Central memory CD8-positive, alpha-beta T cell (primary cell): ENCODE data around the gene SETSIP.
A peak's percentile ranks its signal among the peaks of the same experiment; 100 is the strongest.
"Not testable (repeated sequence)": the region's sequence is repeated elsewhere in the genome, so short reads cannot be mapped to it uniquely, and the experiment has no call there.

Experiments
- ATAC-seq: fragments of 150-1000 bp; cut with Tn5 transposase; replicated peaks from 2 replicates; pipeline ENCODE4 v1.10.0; 2022; ENCODE audit warnings: mild to moderate bottlenecking, moderate FRiP score, moderate number of reproducible peaks; ENCODE audit not compliant: poor library complexity, severe bottlenecking; ENCODE audit errors: extremely low read depth
- DNase-seq, 2 donors: peaks; one replicate each; pipeline ENCODE4 v3.0.0; 2021; ENCODE audit warnings: low spot score in 2 of 2
- H3K27ac Mint-ChIP-seq: one replicate; pipeline ENCODE4 v1.8.0; 2022; ENCODE audit warnings: low read depth, mild to moderate bottlenecking, moderate library complexity, mixed read lengths
- H3K27me3 Mint-ChIP-seq: one replicate; pipeline ENCODE4 v1.8.0; 2022; ENCODE audit warnings: mixed read lengths
- H3K36me3 Mint-ChIP-seq: one replicate; pipeline ENCODE4 v1.8.0; 2022; ENCODE audit warnings: mild to moderate bottlenecking, moderate library complexity, mixed read lengths; ENCODE audit not compliant: insufficient read depth
- H3K4me1 Mint-ChIP-seq: one replicate; pipeline ENCODE4 v1.8.0; 2022; ENCODE audit warnings: mixed read lengths
- H3K4me3 Mint-ChIP-seq: one replicate; pipeline ENCODE4 v1.8.0; 2022; ENCODE audit warnings: mild to moderate bottlenecking, moderate library complexity, mixed read lengths
- H3K9me3 Mint-ChIP-seq: one replicate; pipeline ENCODE4 v1.8.0; 2022; ENCODE audit warnings: mixed read lengths

The SETSIP gene

GRCh38 chr1:92038695-92039346, 36.4 kb downstream of the SETSIP start:
- Mint-ChIP-seq H3K27me3 (no peaks in the 10 kb centered on the region), H3K27ac (no peak overlapping the region), H3K9me3 (no peaks in the 10 kb centered on the region), H3K4me1 (no peaks in the 10 kb centered on the region), H3K4me3 (no peak overlapping the region), H3K36me3 (no peaks in the 10 kb centered on the region)
- DNase-seq: no peak
- ATAC-seq: no peak

- no peaks in the 10 kb centered on the region for H3K4me1 Mint-ChIP-seq
- H3K4me3 Mint-ChIP-seq: no peak overlapping the region
- H3K36me3 Mint-ChIP-seq: no peaks in the 10 kb centered on the region
- ATAC-seq (no peak), DNase-seq (no peak)
- no peaks in the 10 kb centered on the region for H3K27me3 Mint-ChIP-seq
- H3K9me3 Mint-ChIP-seq: no peaks in the 10 kb centered on the region
- no peak overlapping the region for H3K27ac Mint-ChIP-seq
Measured at GRCh38 chr1:92037400-92037799, 37.8 kb downstream of the SETSIP start.

GRCh38 chr1:92031281-92032110, 43.7 kb downstream of the SETSIP start:
- DNase-seq: no peak
- ATAC-seq: no peak
- Mint-ChIP-seq H3K4me1 (peaks cover 22% of the 10 kb centered on the region), H3K36me3 (peaks cover 4% of the 10 kb centered on the region), H3K27ac (no peak overlapping the region), H3K9me3 (no peaks in the 10 kb centered on the region), H3K4me3 (no peak overlapping the region), H3K27me3 (peaks cover 10% of the 10 kb centered on the region)

- Mint-ChIP-seq H3K4me3 (peak overlapping the region; percentile 78), H3K27ac (peak overlapping the region; percentile 52), H3K4me1 (peaks cover 22% of the 10 kb centered on the region), H3K9me3 (no peaks in the 10 kb centered on the region), H3K36me3 (peaks cover 4% of the 10 kb centered on the region), H3K27me3 (peaks cover 10% of the 10 kb centered on the region)
- DNase-seq (no peak), ATAC-seq (no peak)
Measured at GRCh38 chr1:92030656-92031107, 44.5 kb downstream of the SETSIP start.

- DNase-seq (no peak), ATAC-seq (no peak)
- H3K4me3 Mint-ChIP-seq: peak overlapping the region; percentile 78
- H3K36me3 Mint-ChIP-seq: peaks cover 4% of the 10 kb centered on the region
- H3K27ac Mint-ChIP-seq: no peak overlapping the region
- peaks cover 22% of the 10 kb centered on the region for H3K4me1 Mint-ChIP-seq
- H3K27me3 Mint-ChIP-seq: peaks cover 10% of the 10 kb centered on the region
- H3K9me3 Mint-ChIP-seq: no peaks in the 10 kb centered on the region
Measured at GRCh38 chr1:92029241-92029922, 45.8 kb downstream of the SETSIP start.

GRCh38 chr1:92026806-92027205, 48.4 kb downstream of the SETSIP start:
- no peak for ATAC-seq
- no peaks in the 10 kb centered on the region for H3K9me3 Mint-ChIP-seq
- H3K27me3 Mint-ChIP-seq: peaks cover 10% of the 10 kb centered on the region

GRCh38 chr1:92026042-92026441, 49.2 kb downstream of the SETSIP start:
- DNase-seq, H3K4me3 Mint-ChIP-seq, H3K27ac Mint-ChIP-seq, ATAC-seq, H3K36me3 Mint-ChIP-seq, H3K9me3 Mint-ChIP-seq: not testable (repeated sequence)
- peaks cover 10% of the 10 kb centered on the region for H3K27me3 Mint-ChIP-seq
- peaks cover 16% of the 10 kb centered on the region for H3K4me1 Mint-ChIP-seq

More at GRCh38 chr1:92026806-92027205, 48.4 kb downstream of the SETSIP start:
- H3K36me3 Mint-ChIP-seq: peaks cover 4% of the 10 kb centered on the region
- peaks cover 20% of the 10 kb centered on the region for H3K4me1 Mint-ChIP-seq
- no peak overlapping the region for H3K27ac Mint-ChIP-seq
- no peak for DNase-seq
- no peak overlapping the region for H3K4me3 Mint-ChIP-seq
